CD14-positive monocyte (primary cell): Measurements from ENCODE around the gene ADAT3. TPM values are rescaled to one million over a fixed set of nuclear protein-coding genes. Genes with fewer than 3 reads are reported as not detected.

Experiments used
- DNase-seq, 3 donors: peaks; one replicate each; pipeline ENCODE4 v3.0.0-alpha.2; 2011 to 2022
- H2AFZ ChIP-seq: 2 replicates; pipeline ENCODE4 v1.6.0; 2012; ENCODE audit warnings: mild to moderate bottlenecking, low read depth, low read length, inconsistent platforms; ENCODE audit not compliant: insufficient read depth, poor library complexity, severe bottlenecking
- H3K27ac ChIP-seq, 2 donors: 1 replicate in 1 of 2; 2 replicates in 1 of 2; pipeline ENCODE4 v1.5.1; 2012 to 2013; ENCODE audit warnings: low read length in 2 of 2, control low read depth in 1 of 2, inconsistent platforms in 1 of 2, low read depth in 1 of 2, mild to moderate bottlenecking in 1 of 2
- H3K27me3 ChIP-seq, 2 donors: one replicate each; pipeline versions ENCODE4 v1.6.0 to v1.6.1; 2011 to 2013; ENCODE audit warnings: low read length in 2 of 2; ENCODE audit not compliant: control insufficient read depth in 2 of 2, insufficient read depth in 2 of 2
- H3K36me3 ChIP-seq, 2 donors: replicated peaks in 1 of 2; 1 replicate in 1 of 2; 2 replicates in 1 of 2; pipeline versions ENCODE4 v1.5.1 to v1.6.1; 2012 to 2013; ENCODE audit warnings: low read length in 2 of 2, control low read depth in 1 of 2, inconsistent platforms in 1 of 2, mild to moderate bottlenecking in 1 of 2; ENCODE audit not compliant: insufficient read depth in 2 of 2, control insufficient read depth in 1 of 2
- H3K4me1 ChIP-seq, 2 donors: 1 replicate in 1 of 2; 2 replicates in 1 of 2; pipeline versions ENCODE4 v1.5.1 to v1.6.1; 2012 to 2013; ENCODE audit warnings: low read length in 2 of 2, control low read depth in 1 of 2, inconsistent platforms in 1 of 2, mild to moderate bottlenecking in 1 of 2, moderate library complexity in 1 of 2; ENCODE audit not compliant: insufficient read depth in 2 of 2, control insufficient read depth in 1 of 2
- H3K4me2 ChIP-seq: replicated peaks from 2 replicates; pipeline ENCODE3; 2012; ENCODE audit warnings: low read length, moderate library complexity, mild to moderate bottlenecking; ENCODE audit not compliant: poor library complexity, severe bottlenecking; ENCODE audit errors: extremely low read depth
- H3K4me3 ChIP-seq, 3 experiments: fragments of 200-600 bp in 1 of 3; sonication (generic) in 1 of 3; replicated peaks in 1 of 3; 1 replicate in 2 of 3; 2 replicates in 1 of 3; pipeline ENCODE4 v1.5.1; 2011 to 2013; ENCODE audit warnings: low read length in 3 of 3, mild to moderate bottlenecking in 3 of 3, control low read depth in 2 of 3, low read depth in 2 of 3, inconsistent platforms in 1 of 3, moderate library complexity in 1 of 3
- H3K79me2 ChIP-seq: 2 replicates; pipeline ENCODE4 v1.6.0; 2012; ENCODE audit warnings: mild to moderate bottlenecking, control low read depth, inconsistent platforms, low read length, moderate library complexity; ENCODE audit not compliant: insufficient read depth
- H3K9ac ChIP-seq: 2 replicates; pipeline ENCODE4 v1.6.0; 2017; ENCODE audit warnings: low read length, mild to moderate bottlenecking; ENCODE audit not compliant: insufficient read depth, poor library complexity, severe bottlenecking
- H3K9me3 ChIP-seq, 2 donors: replicated peaks in 1 of 2; 1 replicate in 1 of 2; 2 replicates in 1 of 2; pipeline versions ENCODE4 v1.5.1 to v1.6.1; 2012 to 2013; ENCODE audit warnings: low read length in 2 of 2, control low read depth in 1 of 2; ENCODE audit not compliant: control insufficient read depth in 1 of 2, insufficient read depth in 1 of 2
- H4K20me1 ChIP-seq: 2 replicates; pipeline ENCODE4 v1.6.0; 2012; ENCODE audit warnings: mild to moderate bottlenecking, low read length, control low read depth, moderate library complexity; ENCODE audit not compliant: insufficient read depth
- H3K27ac Mint-ChIP-seq, 7 donors: one replicate each; pipeline ENCODE4 v1.8.0; 2020; ENCODE audit warnings: mild to moderate bottlenecking in 7 of 7, mixed read lengths in 7 of 7, moderate library complexity in 6 of 7, inconsistent platforms in 2 of 7
- H3K27me3 Mint-ChIP-seq, 3 donors: one replicate each; pipeline ENCODE4 v1.8.0; 2021 to 2022; ENCODE audit warnings: low read depth in 3 of 3, mild to moderate bottlenecking in 3 of 3, mixed read lengths in 3 of 3, moderate library complexity in 3 of 3, inconsistent platforms in 1 of 3
- H3K36me3 Mint-ChIP-seq, 2 donors: one replicate each; pipeline ENCODE4 v1.8.0; 2020; ENCODE audit warnings: mixed read lengths in 2 of 2, inconsistent platforms in 1 of 2, mild to moderate bottlenecking in 1 of 2
- H3K4me1 Mint-ChIP-seq: one replicate; pipeline ENCODE4 v1.8.0; 2020; ENCODE audit warnings: mild to moderate bottlenecking, mixed read lengths
- H3K4me3 Mint-ChIP-seq, 2 donors: one replicate each; pipeline ENCODE4 v1.8.0; 2020; ENCODE audit warnings: mild to moderate bottlenecking in 2 of 2, mixed read lengths in 2 of 2, moderate library complexity in 1 of 2
- H3K9me3 Mint-ChIP-seq, 7 donors: one replicate each; pipeline ENCODE4 v1.8.0; 2020 to 2022; ENCODE audit warnings: mixed read lengths in 7 of 7, mild to moderate bottlenecking in 6 of 7, moderate library complexity in 6 of 7, inconsistent platforms in 2 of 7
- WGBS: methylation state at CpG from one replicate; pipeline ENCODE4 v1.1.5; 2013; ENCODE audit warnings: missing lambda C conversion rate; ENCODE audit not compliant: insufficient coverage; 5-methylcytosine and 5-hydroxymethylcytosine counted together
- intact Hi-C, 2 donors: fragments of 100-400 bp; cut with micrococcal nuclease; formaldehyde crosslinking; loops; one replicate each; pipeline versions ENCODE4 v1.15.0 to v1.15.1; 2023
- polyA plus RNA-seq, 3 donors: library from polyadenylated mRNA; depleted of rRNA in 1 of 3; unstranded in 2 of 3; stranded (reverse) in 1 of 3; fragments of 300-500 nt in 2 of 3; fragments of >200 nt in 1 of 3; fragmentation: Illumina TruSeq in 2 of 3; gene quantifications; 1 replicate in 2 of 3; 2 replicates in 1 of 3; pipeline ENCODE4 v1.2.3, GENCODE V29; 2012 to 2021
- TF ChIP-seq, protein P1 (sequence below): fragments of 200-600 bp; IDR thresholded peaks from one replicate; pipeline ENCODE4 v1.8.0; 2022; ENCODE audit warnings: antibody characterized with exemption, mild to moderate bottlenecking

The ADAT3 gene
- polyA plus RNA-seq, 3 donors: 2.7 to 3.2 (median 3.1) TPM

DNA sequence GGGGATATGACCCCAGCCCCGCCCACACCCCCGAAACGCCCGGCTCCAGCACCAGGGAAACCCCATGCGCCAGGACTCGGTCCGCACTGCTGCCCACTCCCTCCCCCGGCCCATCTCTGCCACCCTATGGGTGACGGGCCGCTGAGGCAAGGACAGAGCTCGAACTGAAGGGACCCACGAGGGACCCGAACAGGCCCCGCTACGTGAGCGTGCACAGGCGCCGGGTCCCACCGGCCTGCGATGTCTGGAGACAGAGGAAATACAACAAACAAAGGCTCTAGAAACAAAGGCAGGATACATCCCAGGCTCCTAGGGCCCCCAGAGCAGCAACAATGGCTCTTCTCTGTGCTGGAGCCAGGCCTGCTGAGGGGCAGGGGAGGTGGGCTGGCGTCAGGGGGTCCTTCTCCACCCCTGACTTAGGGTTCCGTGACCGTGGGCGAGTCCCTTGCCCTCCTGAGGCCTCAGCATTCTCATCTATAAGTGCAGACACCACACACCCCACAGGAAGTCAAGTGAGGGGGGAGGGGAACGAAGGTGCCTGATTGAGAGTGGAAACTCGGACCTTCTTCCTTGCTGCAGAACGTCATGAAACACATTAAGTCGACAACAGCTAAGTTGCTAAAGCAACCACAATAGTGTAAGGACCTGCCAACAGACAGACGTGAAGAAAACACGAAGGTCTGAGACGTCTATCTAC lies 23.0 kb upstream of the ADAT3 start:
- no peaks in the 10 kb centered on the region for H3K27me3 ChIP-seq
- peaks cover 42% of the 10 kb centered on the region for H4K20me1 ChIP-seq
- peaks cover 30 to 34% of the 10 kb centered on the region in 2 donors for H3K4me1 ChIP-seq
- H3K9ac ChIP-seq: no peak overlapping the region
- TF ChIP-seq, protein P1, sequence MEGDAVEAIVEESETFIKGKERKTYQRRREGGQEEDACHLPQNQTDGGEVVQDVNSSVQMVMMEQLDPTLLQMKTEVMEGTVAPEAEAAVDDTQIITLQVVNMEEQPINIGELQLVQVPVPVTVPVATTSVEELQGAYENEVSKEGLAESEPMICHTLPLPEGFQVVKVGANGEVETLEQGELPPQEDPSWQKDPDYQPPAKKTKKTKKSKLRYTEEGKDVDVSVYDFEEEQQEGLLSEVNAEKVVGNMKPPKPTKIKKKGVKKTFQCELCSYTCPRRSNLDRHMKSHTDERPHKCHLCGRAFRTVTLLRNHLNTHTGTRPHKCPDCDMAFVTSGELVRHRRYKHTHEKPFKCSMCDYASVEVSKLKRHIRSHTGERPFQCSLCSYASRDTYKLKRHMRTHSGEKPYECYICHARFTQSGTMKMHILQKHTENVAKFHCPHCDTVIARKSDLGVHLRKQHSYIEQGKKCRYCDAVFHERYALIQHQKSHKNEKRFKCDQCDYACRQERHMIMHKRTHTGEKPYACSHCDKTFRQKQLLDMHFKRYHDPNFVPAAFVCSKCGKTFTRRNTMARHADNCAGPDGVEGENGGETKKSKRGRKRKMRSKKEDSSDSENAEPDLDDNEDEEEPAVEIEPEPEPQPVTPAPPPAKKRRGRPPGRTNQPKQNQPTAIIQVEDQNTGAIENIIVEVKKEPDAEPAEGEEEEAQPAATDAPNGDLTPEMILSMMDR: no peak
- no peak for DNase-seq
- Mint-ChIP-seq H3K27me3 (peaks cover 0 to 4% (median 0%) of the 10 kb centered on the region in 3 donors), H3K27ac (peak overlapping the region in 4 of 7 donors; percentile 17 to 63 (median 38)), H3K9me3 (peaks cover 0 to 1% (median 0%) of the 10 kb centered on the region in 7 donors), H3K36me3 (peaks cover 16 to 28% of the 10 kb centered on the region in 2 donors), H3K4me1 (peaks cover 27% of the 10 kb centered on the region), H3K4me3 (peak overlapping the region; percentile 20 to 100)
- peaks cover 45% of the 10 kb centered on the region for H3K79me2 ChIP-seq
- intact Hi-C loops: no loop called here
- H3K4me2 ChIP-seq: peak overlapping the region; percentile 89
- peak overlapping the region in 1 of 2 donors; percentile 85 for H3K27ac ChIP-seq
- H2AFZ ChIP-seq: no peak overlapping the region
- peaks cover 11 to 18% of the 10 kb centered on the region in 2 donors for H3K36me3 ChIP-seq
- 83% methylated on average over 21 of the region's 31 CpGs for WGBS
- H3K4me3 ChIP-seq: peak overlapping the region in 1 of 3 experiments; percentile 79
- H3K9me3 ChIP-seq: no peaks in the 10 kb centered on the region

DNA sequence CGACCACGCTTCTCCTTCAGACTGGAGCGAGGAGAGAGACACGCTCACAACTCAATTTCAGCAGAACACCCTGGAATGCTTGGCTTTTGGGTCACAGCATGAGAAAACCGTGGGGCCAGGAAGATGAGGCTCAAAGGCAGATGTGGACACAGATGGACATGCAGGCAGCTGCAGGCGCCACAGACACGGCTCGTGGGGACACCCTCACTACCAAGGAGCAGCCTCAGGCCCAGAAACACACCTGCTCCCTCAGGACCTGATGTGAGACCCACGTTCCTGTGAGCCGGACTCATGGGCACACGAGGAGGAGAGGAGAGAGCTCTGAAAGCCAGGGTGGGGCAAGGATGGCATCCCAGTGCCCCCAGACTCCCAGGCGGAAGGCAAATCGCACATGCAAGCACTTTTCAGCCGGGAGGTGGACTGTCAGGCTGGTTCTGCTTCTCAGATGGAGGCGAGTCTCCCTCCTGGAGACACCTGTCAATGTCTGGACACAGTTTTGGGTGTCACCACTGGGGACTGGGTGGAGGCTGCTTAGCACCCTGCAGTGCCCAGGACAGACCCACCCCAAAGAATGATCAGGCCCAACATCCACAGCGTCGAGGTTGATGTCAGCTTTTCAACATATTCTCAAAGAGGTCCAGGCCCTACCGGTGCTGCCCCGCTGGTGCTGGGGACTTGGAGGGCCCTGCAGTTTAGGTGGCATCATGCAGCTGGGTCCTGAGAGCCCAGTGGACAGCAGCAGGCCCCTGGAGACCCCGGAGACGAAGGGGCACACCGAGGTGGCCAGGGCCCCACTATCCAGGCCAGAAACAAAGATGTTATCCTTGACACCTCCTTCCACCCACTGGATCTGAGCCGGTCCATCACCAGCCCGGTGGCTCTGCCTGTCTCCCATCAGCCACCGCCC lies 22.2 kb upstream of the ADAT3 start:
- H3K9me3 ChIP-seq: no peaks in the 10 kb centered on the region
- H3K9ac ChIP-seq: peak overlapping the region; percentile 81
- peak overlapping the region in 1 of 2 donors; percentile 85 for H3K27ac ChIP-seq
- no peaks in the 10 kb centered on the region for H3K27me3 ChIP-seq
- Mint-ChIP-seq H3K27me3 (peaks cover 0 to 4% (median 0%) of the 10 kb centered on the region in 3 donors), H3K27ac (peak overlapping the region in 6 of 7 donors; percentile 63 to 97 (median 87)), H3K9me3 (peaks cover 0 to 1% (median 0%) of the 10 kb centered on the region in 7 donors), H3K36me3 (peaks cover 16 to 28% of the 10 kb centered on the region in 2 donors), H3K4me1 (peaks cover 29% of the 10 kb centered on the region), H3K4me3 (peak overlapping the region; percentile 100)
- peak overlapping the region; percentile 89 for H3K4me2 ChIP-seq
- H2AFZ ChIP-seq: no peak overlapping the region
- no peak for DNase-seq
- peaks cover 45% of the 10 kb centered on the region for H3K79me2 ChIP-seq
- peak overlapping the region in 1 of 3 experiments; percentile 79 for H3K4me3 ChIP-seq
- intact Hi-C loops: no loop called here
- WGBS: 92% methylated on average over 18 of the region's 25 CpGs
- peaks cover 30 to 34% of the 10 kb centered on the region in 2 donors for H3K4me1 ChIP-seq
- H4K20me1 ChIP-seq: peaks cover 42% of the 10 kb centered on the region
- H3K36me3 ChIP-seq: peaks cover 11 to 18% of the 10 kb centered on the region in 2 donors
- TF ChIP-seq, protein P1: no peak
